Measurements from ENCODE around the gene AGAP1. TPM values are rescaled to one million over a fixed set of nuclear protein-coding genes. Genes with fewer than 3 reads are reported as not detected.

Gene AGAP1
- total and polyA plus RNA-seq, 9 donors, result 5.7 to 32.2 (median 20.2) TPM

DNA sequence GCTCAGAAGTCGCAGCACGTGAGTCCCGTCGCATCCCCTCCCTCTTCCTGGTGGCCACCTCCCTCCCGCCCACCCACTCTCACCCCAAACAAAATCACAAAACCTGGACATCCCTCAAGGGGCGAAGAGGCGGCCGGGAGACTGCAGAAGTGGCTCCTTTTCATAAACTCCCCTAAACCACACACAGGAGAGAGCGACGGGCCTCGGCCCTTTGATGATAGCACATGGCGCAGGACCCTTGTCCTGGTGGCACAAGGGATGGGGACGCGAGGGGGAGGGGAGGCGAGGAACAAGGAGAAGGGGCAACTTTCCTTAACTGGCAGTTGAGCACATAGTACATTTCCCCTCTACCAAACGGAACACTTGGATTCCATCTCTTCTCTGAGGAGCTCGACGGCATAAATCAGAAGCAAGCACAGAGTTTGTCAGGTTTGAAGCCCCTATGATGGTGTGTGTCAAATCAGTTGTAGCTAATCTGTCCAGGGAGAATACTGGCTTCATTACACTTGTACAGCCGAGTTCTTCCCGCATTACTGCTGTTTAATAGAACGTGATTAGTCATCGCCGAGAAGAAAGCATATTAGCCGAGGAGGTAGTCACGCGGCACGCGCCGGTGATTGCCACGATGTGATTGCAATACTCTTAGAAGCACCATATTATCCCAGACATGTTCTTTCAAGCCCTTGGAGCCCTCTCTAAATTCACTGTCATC, 630.5 kb downstream of the AGAP1 start:
- no peaks in the 10 kb centered on the region for H3K36me3 ChIP-seq
- WGBS, 3 donors, result 92 to 96% (median 96%) methylated on average over 30 of the region's 30 CpGs
- no peak for DNase-seq

DNA sequence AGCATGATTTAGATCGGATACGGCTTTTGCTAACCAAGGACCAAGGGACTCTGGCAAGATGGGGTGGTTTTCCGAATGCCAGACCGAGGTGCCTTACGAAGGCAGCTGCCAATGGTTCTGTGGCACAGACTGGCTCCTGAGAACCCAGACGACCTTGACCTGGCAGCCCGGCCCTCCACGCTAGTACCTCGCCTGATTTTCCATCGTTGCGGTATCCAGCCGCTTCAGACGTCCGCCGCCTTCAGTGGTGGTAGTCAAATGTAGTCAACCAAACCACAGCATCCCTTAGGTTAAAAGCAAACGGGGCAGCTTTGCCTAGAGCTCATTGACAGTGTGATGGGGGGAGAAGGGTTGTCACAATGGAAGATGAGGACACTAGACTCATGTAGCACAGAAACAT, 631.7 kb downstream of the AGAP1 start:
- TF ChIP-seq POLR2A (IDR thresholded peaks at IDR 0.05) (no peak), EP300 (IDR thresholded peaks at IDR 0.05) (no peak)
- TF ChIP-seq, protein P1, sequence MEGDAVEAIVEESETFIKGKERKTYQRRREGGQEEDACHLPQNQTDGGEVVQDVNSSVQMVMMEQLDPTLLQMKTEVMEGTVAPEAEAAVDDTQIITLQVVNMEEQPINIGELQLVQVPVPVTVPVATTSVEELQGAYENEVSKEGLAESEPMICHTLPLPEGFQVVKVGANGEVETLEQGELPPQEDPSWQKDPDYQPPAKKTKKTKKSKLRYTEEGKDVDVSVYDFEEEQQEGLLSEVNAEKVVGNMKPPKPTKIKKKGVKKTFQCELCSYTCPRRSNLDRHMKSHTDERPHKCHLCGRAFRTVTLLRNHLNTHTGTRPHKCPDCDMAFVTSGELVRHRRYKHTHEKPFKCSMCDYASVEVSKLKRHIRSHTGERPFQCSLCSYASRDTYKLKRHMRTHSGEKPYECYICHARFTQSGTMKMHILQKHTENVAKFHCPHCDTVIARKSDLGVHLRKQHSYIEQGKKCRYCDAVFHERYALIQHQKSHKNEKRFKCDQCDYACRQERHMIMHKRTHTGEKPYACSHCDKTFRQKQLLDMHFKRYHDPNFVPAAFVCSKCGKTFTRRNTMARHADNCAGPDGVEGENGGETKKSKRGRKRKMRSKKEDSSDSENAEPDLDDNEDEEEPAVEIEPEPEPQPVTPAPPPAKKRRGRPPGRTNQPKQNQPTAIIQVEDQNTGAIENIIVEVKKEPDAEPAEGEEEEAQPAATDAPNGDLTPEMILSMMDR (IDR thresholded peaks at IDR 0.05), result no peak
- no peak overlapping the region for H3K27ac ChIP-seq
- no peaks in the 10 kb centered on the region for H3K36me3 ChIP-seq
- H3K4me1 ChIP-seq (ENCODE audit: insufficient read depth), result no peaks in the 10 kb centered on the region
- no peak overlapping the region for H3K4me3 ChIP-seq
- H3K27me3 ChIP-seq, result no peaks in the 10 kb centered on the region
- WGBS, 3 donors, result 92 to 94% (median 93%) methylated on average over 16 of the region's 16 CpGs
- intact Hi-C loops (cut with DNase I), result no loop called here
- H3K9me3 ChIP-seq, result no peaks in the 10 kb centered on the region
- no peak for DNase-seq

More for the DNA sequence above, 630.5 kb downstream of the AGAP1 start:
- Histone ChIP-seq H3K4me1 (ENCODE audit: insufficient read depth) (no peaks in the 10 kb centered on the region), H3K9me3 (no peaks in the 10 kb centered on the region), H3K27ac (no peak overlapping the region), H3K27me3 (no peaks in the 10 kb centered on the region), H3K4me3 (no peak overlapping the region)
- intact Hi-C loops (cut with DNase I), result no loop called here
- no peak for TF ChIP-seq POLR2A (IDR thresholded peaks at IDR 0.05)
- TF ChIP-seq, protein P1 (IDR thresholded peaks at IDR 0.05), result no peak
- TF ChIP-seq EP300 (IDR thresholded peaks at IDR 0.05), result no peak

GRCh38 chr2:236127010-236127409, 633.2 kb downstream of the AGAP1 start:
- Histone ChIP-seq H3K4me1 (ENCODE audit: insufficient read depth) (no peaks in the 10 kb centered on the region), H3K36me3 (no peaks in the 10 kb centered on the region), H3K27me3 (no peaks in the 10 kb centered on the region), H3K4me3 (no peak overlapping the region), H3K9me3 (no peaks in the 10 kb centered on the region), H3K27ac (no peak overlapping the region)
- intact Hi-C loops (cut with DNase I), result no loop called here
- no peak for TF ChIP-seq EP300 (IDR thresholded peaks at IDR 0.05)
- TF ChIP-seq POLR2A (IDR thresholded peaks at IDR 0.05), result no peak
- TF ChIP-seq, protein P1 (IDR thresholded peaks at IDR 0.05), result no peak
- 92 to 93% (median 92%) methylated on average over 11 of the region's 11 CpGs for WGBS, 3 donors
- DNase-seq, result no peak

GRCh38 chr2:236128321-236128720, 634.5 kb downstream of the AGAP1 start:
- H3K4me3 ChIP-seq, result no peak overlapping the region
- H3K4me1 ChIP-seq (ENCODE audit: insufficient read depth), result no peaks in the 10 kb centered on the region
- WGBS, 3 donors, result 84 to 89% (median 87%) methylated on average over 17 of the region's 17 CpGs
- H3K9me3 ChIP-seq, result no peaks in the 10 kb centered on the region
- H3K36me3 ChIP-seq, result no peaks in the 10 kb centered on the region
- TF ChIP-seq EP300 (IDR thresholded peaks at IDR 0.05), result no peak
- TF ChIP-seq POLR2A (IDR thresholded peaks at IDR 0.05), result no peak
- TF ChIP-seq, protein P1 (IDR thresholded peaks at IDR 0.05), result no peak
- intact Hi-C loops (cut with DNase I), result no loop called here
- H3K27me3 ChIP-seq, result no peaks in the 10 kb centered on the region
- DNase-seq, result no peak
- no peak overlapping the region for H3K27ac ChIP-seq
